ENCODE results near the gene INPP5E.

The INPP5E gene

DNA sequence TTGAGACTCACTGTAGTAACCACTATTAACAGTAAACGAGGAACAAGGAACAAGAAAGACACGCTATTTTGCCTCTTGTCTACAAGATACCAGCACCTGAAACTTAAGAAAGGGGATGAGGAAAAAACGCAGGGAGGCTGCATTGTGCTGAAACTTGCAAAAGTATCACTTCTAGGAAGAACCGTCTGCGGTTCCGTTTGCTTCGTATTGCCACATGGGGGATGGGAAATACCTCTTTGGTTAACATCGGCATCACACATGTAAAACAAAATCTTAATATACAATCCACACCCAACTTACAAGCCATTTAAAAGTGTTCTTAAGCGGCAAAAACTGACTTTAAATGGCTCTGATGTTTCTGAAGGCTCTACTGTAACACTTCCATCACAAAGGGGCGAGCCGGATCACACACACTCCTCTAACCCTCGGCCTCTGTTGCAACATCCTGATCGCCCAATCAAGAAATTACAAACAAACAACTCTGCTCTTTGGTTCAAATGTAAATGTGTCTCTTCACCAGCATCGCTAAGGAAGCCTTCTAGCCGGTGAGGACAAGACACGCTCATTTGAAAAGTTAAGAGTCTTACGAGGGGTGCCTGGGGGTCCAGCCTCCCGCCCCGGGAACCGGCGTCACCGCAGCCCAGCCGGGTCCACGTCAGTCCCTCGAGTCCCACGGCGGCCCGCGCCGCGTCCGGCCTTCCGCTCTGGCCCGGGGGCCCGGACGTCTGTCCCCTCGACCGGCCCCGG, 42.6 kb upstream of the INPP5E start:
- peak; percentile 33 for DNase-seq
- no peaks in the 10 kb centered on the region for H3K9me2 ChIP-seq (replicated peaks; ENCODE audit: insufficient read depth, low read length)
- H3K27ac ChIP-seq (ENCODE audit: low read length) = peak overlapping the region; percentile 79
- TF ChIP-seq EZH2phosphoT487 (IDR thresholded peaks at IDR 0.05; ENCODE audit: low read length) (no peak), CTCF (IDR thresholded peaks at IDR 0.05; ENCODE audit: low read length) (no peak), EZH2 (optimal IDR thresholded peaks at IDR 0.05; ENCODE audit: low read depth, low read length) (no peak)
- H2AFZ ChIP-seq (ENCODE audit: low read length) = peak overlapping the region; percentile 11; the same call in 1 of the 2 replicates
- peaks cover 17% of the 10 kb centered on the region for H3K4me1 ChIP-seq (ENCODE audit: low read length)
- peaks cover 56% of the 10 kb centered on the region for H3K79me2 ChIP-seq (ENCODE audit: low read length)
- H3K9ac ChIP-seq (ENCODE audit: low read length) = peak overlapping the region; percentile 95
- peak overlapping the region; percentile 93 for H3K4me2 ChIP-seq (ENCODE audit: low read depth, low read length)
- H3K36me3 ChIP-seq (replicated peaks; ENCODE audit: insufficient read depth, low read length) = 0 out of 2 replicates have a peak, but pooled peaks cover 2% of the 10 kb centered on the region
- peaks cover 12% of the 10 kb centered on the region; the same call in 1 of the 2 replicates for H3F3A ChIP-seq (ENCODE audit: insufficient read depth, low read length)
- peaks cover 12% of the 10 kb centered on the region for H3K27me3 ChIP-seq (replicated peaks; ENCODE audit: insufficient read depth, low read length)
- peak overlapping the region; percentile 96 for H3K4me3 ChIP-seq (ENCODE audit: low read length)
- peaks cover 24% of the 10 kb centered on the region for H4K20me1 ChIP-seq (ENCODE audit: insufficient read depth, low read length)
- no peaks in the 10 kb centered on the region for H3K9me3 ChIP-seq (replicated peaks; ENCODE audit: insufficient read depth, low read length)

GRCh38 chr9:136481558-136481957, 41.9 kb upstream of the INPP5E start:
- Histone ChIP-seq H3K4me3 (ENCODE audit: low read length) (peak overlapping the region; percentile 96), H3K27me3 (replicated peaks; ENCODE audit: insufficient read depth, low read length) (peaks cover 5% of the 10 kb centered on the region; the same call in 1 of the 2 replicates), H3K9me3 (replicated peaks; ENCODE audit: insufficient read depth, low read length) (no peaks in the 10 kb centered on the region), H3F3A (ENCODE audit: insufficient read depth, low read length) (peaks cover 12% of the 10 kb centered on the region; the same call in 1 of the 2 replicates), H3K9ac (ENCODE audit: low read length) (peak overlapping the region; percentile 95; the same call in 1 of the 2 replicates), H3K4me1 (ENCODE audit: low read length) (peaks cover 17% of the 10 kb centered on the region), H2AFZ (ENCODE audit: low read length) (no peak overlapping the region), H4K20me1 (ENCODE audit: insufficient read depth, low read length) (peaks cover 24% of the 10 kb centered on the region), H3K27ac (ENCODE audit: low read length) (peak overlapping the region; percentile 79; the same call in 1 of the 2 replicates), H3K79me2 (ENCODE audit: low read length) (peaks cover 63% of the 10 kb centered on the region), H3K9me2 (replicated peaks; ENCODE audit: insufficient read depth, low read length) (no peaks in the 10 kb centered on the region), H3K4me2 (ENCODE audit: low read depth, low read length) (peak overlapping the region; percentile 93), H3K36me3 (replicated peaks; ENCODE audit: insufficient read depth, low read length) (0 out of 2 replicates have a peak, but pooled peaks cover 8% of the 10 kb centered on the region)
- no peak for TF ChIP-seq EZH2phosphoT487 (IDR thresholded peaks at IDR 0.05; ENCODE audit: low read length)
- TF ChIP-seq EZH2 (optimal IDR thresholded peaks at IDR 0.05; ENCODE audit: low read depth, low read length) = no peak
- no peak for TF ChIP-seq CTCF (IDR thresholded peaks at IDR 0.05; ENCODE audit: low read length)
- DNase-seq = no peak

- no peak overlapping the region for H3K27ac ChIP-seq (ENCODE audit: low read length)
- H3K4me3 ChIP-seq (ENCODE audit: low read length) = no peak overlapping the region
- no peak for TF ChIP-seq EZH2phosphoT487 (IDR thresholded peaks at IDR 0.05; ENCODE audit: low read length)
- TF ChIP-seq CTCF (IDR thresholded peaks at IDR 0.05; ENCODE audit: low read length) = no peak
- TF ChIP-seq EZH2 (optimal IDR thresholded peaks at IDR 0.05; ENCODE audit: low read depth, low read length) = no peak
- H3K4me1 ChIP-seq (ENCODE audit: low read length) = peaks cover 3% of the 10 kb centered on the region
- peaks cover under 1% of the 10 kb centered on the region; the same call in 1 of the 2 replicates for H3F3A ChIP-seq (ENCODE audit: insufficient read depth, low read length)
- peaks cover 100% of the 10 kb centered on the region for H3K79me2 ChIP-seq (ENCODE audit: low read length)
- H4K20me1 ChIP-seq (ENCODE audit: insufficient read depth, low read length) = peaks cover 20% of the 10 kb centered on the region
- no peak overlapping the region for H3K9ac ChIP-seq (ENCODE audit: low read length)
- no peak overlapping the region for H2AFZ ChIP-seq (ENCODE audit: low read length)
- H3K4me2 ChIP-seq (ENCODE audit: low read depth, low read length) = no peak overlapping the region
- peaks cover 13% of the 10 kb centered on the region; the same call in 1 of the 2 replicates for H3K36me3 ChIP-seq (replicated peaks; ENCODE audit: insufficient read depth, low read length)
- no peaks in the 10 kb centered on the region for H3K9me3 ChIP-seq (replicated peaks; ENCODE audit: insufficient read depth, low read length)
- no peaks in the 10 kb centered on the region for H3K9me2 ChIP-seq (replicated peaks; ENCODE audit: insufficient read depth, low read length)
- no peaks in the 10 kb centered on the region for H3K27me3 ChIP-seq (replicated peaks; ENCODE audit: insufficient read depth, low read length)
- no peak for DNase-seq
Measured at GRCh38 chr9:136476369-136477150, 36.9 kb upstream of the INPP5E start.

Measured in MM.1S (cell line).